ENCODE data around the gene C9orf153. TPM values are rescaled to one million over a fixed set of nuclear protein-coding genes. Genes with fewer than 3 reads are reported as not detected.

Gene C9orf153
- total and polyA plus RNA-seq, 2 of the 13 experiments (the other 11 are each of a cell fraction or from before 2014, with no cell fraction given): 0.17 to 0.44 TPM

DNA sequence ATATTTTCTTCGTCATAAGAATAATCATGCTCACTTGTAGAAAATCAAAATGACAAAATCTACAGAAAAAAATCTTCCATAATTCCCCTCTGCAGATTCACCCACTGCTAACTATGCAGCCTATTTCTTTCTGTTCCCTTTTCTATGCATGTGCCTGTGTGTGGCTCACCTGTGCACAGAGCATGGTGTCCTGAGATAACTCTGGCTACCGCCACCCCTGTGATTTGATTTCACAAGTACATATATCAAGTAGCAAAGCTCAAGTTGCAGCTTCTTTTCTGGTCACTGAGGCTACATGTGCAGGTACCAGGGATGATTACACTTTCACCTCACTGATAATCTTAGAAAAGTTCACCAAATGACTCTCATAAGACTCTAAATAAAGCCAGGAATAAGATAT lies 41.2 kb upstream of the C9orf153 start:
- intact Hi-C loops (cut with micrococcal nuclease; ENCODE audit: unreplicated experiment): no loop called here
- CTCF ChIA-PET (ENCODE audit: low intra/inter-chr PET ratio, low total read pairs): no interaction called here
- Histone ChIP-seq H3K79me2 (ENCODE audit: insufficient read depth, low read length) (no peaks in the 10 kb centered on the region), H2AFZ (ENCODE audit: low read length) (no peak overlapping the region), H3K4me3 (replicated peaks in 1 of 3; ENCODE audit: insufficient read depth in 1 of 3, low read depth in 2 of 3, low read length in 3 of 3) (no peak overlapping the region), H3K9ac (ENCODE audit: insufficient read depth, low read depth, low read length) (no peak overlapping the region), H3K27me3 (ENCODE audit: control insufficient read depth in 1 of 2, insufficient read depth in 2 of 2, low read length in 2 of 2) (no peaks in the 10 kb centered on the region), H3K4me2 (ENCODE audit: low read depth, low read length) (no peak overlapping the region), H3K36me3 (replicated peaks in 1 of 2; ENCODE audit: control insufficient read depth in 1 of 2, insufficient read depth in 2 of 2, low read length in 2 of 2) (peaks cover 15 to 74% of the 10 kb centered on the region in 2 experiments), H3K4me1 (ENCODE audit: insufficient read depth, low read length) (no peaks in the 10 kb centered on the region), H3K27ac (ENCODE audit: extremely low read length, insufficient read depth, low read length) (no peak overlapping the region), H3K9me3 (ENCODE audit: low read length) (no peaks in the 10 kb centered on the region), H4K20me1 (ENCODE audit: insufficient read depth, low read length) (no peaks in the 10 kb centered on the region)
- in situ Hi-C loops (cut with HindIII; ENCODE audit: extremely low pct_ligation_motif_present, low pct_unique_long_range_greater_than_20kb): no loop called here
- ATAC-seq: no peak
- no peak for DNase-seq (ENCODE audit: low spot score)
- WGBS (ENCODE audit: low lambda C conversion rate): 95% methylated on average over 2 of the region's 2 CpGs
- TF ChIP-seq POLR2AphosphoS2 (IDR thresholded peaks at IDR 0.05; ENCODE audit: low read depth, low read length): no peak
- TF ChIP-seq, protein P1, sequence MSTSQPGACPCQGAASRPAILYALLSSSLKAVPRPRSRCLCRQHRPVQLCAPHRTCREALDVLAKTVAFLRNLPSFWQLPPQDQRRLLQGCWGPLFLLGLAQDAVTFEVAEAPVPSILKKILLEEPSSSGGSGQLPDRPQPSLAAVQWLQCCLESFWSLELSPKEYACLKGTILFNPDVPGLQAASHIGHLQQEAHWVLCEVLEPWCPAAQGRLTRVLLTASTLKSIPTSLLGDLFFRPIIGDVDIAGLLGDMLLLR (CRISPR knock-in tag; IDR thresholded peaks at IDR 0.05): no peak
- TF ChIP-seq, protein P2, sequence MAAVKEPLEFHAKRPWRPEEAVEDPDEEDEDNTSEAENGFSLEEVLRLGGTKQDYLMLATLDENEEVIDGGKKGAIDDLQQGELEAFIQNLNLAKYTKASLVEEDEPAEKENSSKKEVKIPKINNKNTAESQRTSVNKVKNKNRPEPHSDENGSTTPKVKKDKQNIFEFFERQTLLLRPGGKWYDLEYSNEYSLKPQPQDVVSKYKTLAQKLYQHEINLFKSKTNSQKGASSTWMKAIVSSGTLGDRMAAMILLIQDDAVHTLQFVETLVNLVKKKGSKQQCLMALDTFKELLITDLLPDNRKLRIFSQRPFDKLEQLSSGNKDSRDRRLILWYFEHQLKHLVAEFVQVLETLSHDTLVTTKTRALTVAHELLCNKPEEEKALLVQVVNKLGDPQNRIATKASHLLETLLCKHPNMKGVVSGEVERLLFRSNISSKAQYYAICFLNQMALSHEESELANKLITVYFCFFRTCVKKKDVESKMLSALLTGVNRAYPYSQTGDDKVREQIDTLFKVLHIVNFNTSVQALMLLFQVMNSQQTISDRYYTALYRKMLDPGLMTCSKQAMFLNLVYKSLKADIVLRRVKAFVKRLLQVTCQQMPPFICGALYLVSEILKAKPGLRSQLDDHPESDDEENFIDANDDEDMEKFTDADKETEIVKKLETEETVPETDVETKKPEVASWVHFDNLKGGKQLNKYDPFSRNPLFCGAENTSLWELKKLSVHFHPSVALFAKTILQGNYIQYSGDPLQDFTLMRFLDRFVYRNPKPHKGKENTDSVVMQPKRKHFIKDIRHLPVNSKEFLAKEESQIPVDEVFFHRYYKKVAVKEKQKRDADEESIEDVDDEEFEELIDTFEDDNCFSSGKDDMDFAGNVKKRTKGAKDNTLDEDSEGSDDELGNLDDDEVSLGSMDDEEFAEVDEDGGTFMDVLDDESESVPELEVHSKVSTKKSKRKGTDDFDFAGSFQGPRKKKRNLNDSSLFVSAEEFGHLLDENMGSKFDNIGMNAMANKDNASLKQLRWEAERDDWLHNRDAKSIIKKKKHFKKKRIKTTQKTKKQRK (IDR thresholded peaks at IDR 0.05; ENCODE audit: low read length): no peak
- POLR2A ChIA-PET: no interaction called here
- no TSS peak for BruUV-seq (replicated peaks)
- no peak for FAIRE-seq

DNA sequence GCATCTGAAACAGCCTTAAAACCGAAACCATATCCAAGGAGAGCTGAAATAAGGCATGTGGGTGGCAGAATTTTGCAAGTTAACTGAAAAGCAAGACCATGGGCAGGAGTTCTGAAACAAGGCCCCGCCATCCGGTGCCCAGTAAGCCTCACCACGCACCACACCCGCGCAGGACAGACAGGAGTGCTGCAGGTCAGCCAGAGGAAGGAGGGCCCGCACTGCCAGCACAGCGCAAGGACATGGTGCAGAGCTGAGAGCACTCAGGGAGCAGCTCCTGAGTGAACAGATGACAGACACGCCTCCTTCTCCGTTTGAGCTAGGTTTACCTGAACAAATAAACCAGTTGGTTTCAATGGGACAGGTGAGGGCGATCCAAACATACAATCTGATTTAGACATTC lies 39.4 kb upstream of the C9orf153 start:
- no peaks in the 10 kb centered on the region for H3K4me1 ChIP-seq (ENCODE audit: insufficient read depth, low read length)
- H3K4me3 ChIP-seq (replicated peaks in 1 of 3; ENCODE audit: insufficient read depth in 1 of 3, low read depth in 2 of 3, low read length in 3 of 3): no peak overlapping the region
- no peaks in the 10 kb centered on the region for H3K9me3 ChIP-seq (ENCODE audit: low read length)
- H4K20me1 ChIP-seq (ENCODE audit: insufficient read depth, low read length): no peaks in the 10 kb centered on the region
- H3K9ac ChIP-seq (ENCODE audit: insufficient read depth, low read depth, low read length): no peak overlapping the region
- POLR2A ChIA-PET: interaction anchor here (0.8 kb wide), 1 partner anchor 17 kb away, joined by 3 read pairs; the partner anchor contains the start of gene ISCA1
- no TSS peak for BruUV-seq (replicated peaks)
- no peaks in the 10 kb centered on the region for H3K79me2 ChIP-seq (ENCODE audit: insufficient read depth, low read length)
- intact Hi-C loops (cut with micrococcal nuclease; ENCODE audit: unreplicated experiment) (no loop called here), in situ Hi-C loops (cut with HindIII; ENCODE audit: extremely low pct_ligation_motif_present, low pct_unique_long_range_greater_than_20kb) (no loop called here)
- no peak for FAIRE-seq
- H3K36me3 ChIP-seq (replicated peaks in 1 of 2; ENCODE audit: control insufficient read depth in 1 of 2, insufficient read depth in 2 of 2, low read length in 2 of 2): peaks cover 15 to 61% of the 10 kb centered on the region in 2 experiments
- 95% methylated on average over 8 of the region's 11 CpGs for WGBS (ENCODE audit: low lambda C conversion rate)
- H3K27ac ChIP-seq (ENCODE audit: extremely low read length, insufficient read depth, low read length): no peak overlapping the region
- no peak overlapping the region for H3K4me2 ChIP-seq (ENCODE audit: low read depth, low read length)
- no peak for ATAC-seq
- no peak for DNase-seq (ENCODE audit: low spot score)
- CTCF ChIA-PET (ENCODE audit: low intra/inter-chr PET ratio, low total read pairs): no interaction called here
- no peaks in the 10 kb centered on the region for H3K27me3 ChIP-seq (ENCODE audit: control insufficient read depth in 1 of 2, insufficient read depth in 2 of 2, low read length in 2 of 2)
- H2AFZ ChIP-seq (ENCODE audit: low read length): no peak overlapping the region
- TF ChIP-seq ZNF124 (CRISPR knock-in tag; IDR thresholded peaks at IDR 0.05) (no peak), RARA (CRISPR knock-in tag; IDR thresholded peaks at IDR 0.05) (no peak), ZNF354B (CRISPR knock-in tag; IDR thresholded peaks at IDR 0.05) (no peak), BRD4 (CRISPR knock-in tag; IDR thresholded peaks at IDR 0.05) (no peak), TGIF2 (CRISPR knock-in tag; IDR thresholded peaks at IDR 0.05) (no peak), NR2F2 (IDR thresholded peaks at IDR 0.05; ENCODE audit: borderline replicate concordance, low read depth) (no peak), SKI (IDR thresholded peaks at IDR 0.05; ENCODE audit: partially characterized antibody) (no peak), NCOA1 (CRISPR knock-in tag; IDR thresholded peaks at IDR 0.05) (no peak), JUN (CRISPR knock-in tag; IDR thresholded peaks at IDR 0.05) (no peak), ZNF616 (CRISPR knock-in tag; IDR thresholded peaks at IDR 0.05; ENCODE audit: low read depth) (no peak), PPARG (CRISPR knock-in tag; conservative IDR thresholded peaks at IDR 0.05) (no peak), HHEX (CRISPR knock-in tag; IDR thresholded peaks at IDR 0.05) (no peak)
- TF ChIP-seq, protein P3, sequence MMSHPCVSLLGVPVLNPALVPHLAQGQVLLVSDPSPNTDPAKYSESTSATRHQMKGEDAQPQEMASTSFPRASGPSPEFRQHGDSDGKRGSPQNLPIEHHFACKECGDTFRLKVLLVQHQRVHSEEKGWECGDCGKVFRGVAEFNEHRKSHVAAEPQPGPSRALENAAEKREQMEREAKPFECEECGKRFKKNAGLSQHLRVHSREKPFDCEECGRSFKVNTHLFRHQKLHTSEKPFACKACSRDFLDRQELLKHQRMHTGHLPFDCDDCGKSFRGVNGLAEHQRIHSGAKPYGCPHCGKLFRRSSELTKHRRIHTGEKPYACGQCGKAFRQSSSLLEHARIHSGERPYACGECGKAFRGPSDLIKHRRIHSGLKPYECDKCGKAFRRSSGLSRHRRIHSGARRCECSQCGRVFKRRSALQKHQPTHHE (CRISPR knock-in tag; IDR thresholded peaks at IDR 0.05; ENCODE audit: borderline replicate concordance): no peak
